ENCODE measurements around the gene IQCK.

Gene IQCK

GRCh38 chr16:19691161-19691711 is 26.8 kb upstream of the IQCK start:
- no peak for DNase-seq (ENCODE audit: low read depth)

GRCh38 chr16:19694989-19695388 is 23.1 kb upstream of the IQCK start:
- H3K4me3 ChIP-seq (replicated peaks; ENCODE audit: low read depth, low read length) = no peak overlapping the region
- TF ChIP-seq, protein P1, sequence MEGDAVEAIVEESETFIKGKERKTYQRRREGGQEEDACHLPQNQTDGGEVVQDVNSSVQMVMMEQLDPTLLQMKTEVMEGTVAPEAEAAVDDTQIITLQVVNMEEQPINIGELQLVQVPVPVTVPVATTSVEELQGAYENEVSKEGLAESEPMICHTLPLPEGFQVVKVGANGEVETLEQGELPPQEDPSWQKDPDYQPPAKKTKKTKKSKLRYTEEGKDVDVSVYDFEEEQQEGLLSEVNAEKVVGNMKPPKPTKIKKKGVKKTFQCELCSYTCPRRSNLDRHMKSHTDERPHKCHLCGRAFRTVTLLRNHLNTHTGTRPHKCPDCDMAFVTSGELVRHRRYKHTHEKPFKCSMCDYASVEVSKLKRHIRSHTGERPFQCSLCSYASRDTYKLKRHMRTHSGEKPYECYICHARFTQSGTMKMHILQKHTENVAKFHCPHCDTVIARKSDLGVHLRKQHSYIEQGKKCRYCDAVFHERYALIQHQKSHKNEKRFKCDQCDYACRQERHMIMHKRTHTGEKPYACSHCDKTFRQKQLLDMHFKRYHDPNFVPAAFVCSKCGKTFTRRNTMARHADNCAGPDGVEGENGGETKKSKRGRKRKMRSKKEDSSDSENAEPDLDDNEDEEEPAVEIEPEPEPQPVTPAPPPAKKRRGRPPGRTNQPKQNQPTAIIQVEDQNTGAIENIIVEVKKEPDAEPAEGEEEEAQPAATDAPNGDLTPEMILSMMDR (IDR thresholded peaks at IDR 0.05; ENCODE audit: low read length, missing control alignments) = no peak
- no peak for DNase-seq (ENCODE audit: low read depth)

More at GRCh38 chr16:19691161-19691711, 26.8 kb upstream of the IQCK start:
- H3K4me3 ChIP-seq (replicated peaks; ENCODE audit: low read depth, low read length) = no peak overlapping the region
- TF ChIP-seq, protein P1 (IDR thresholded peaks at IDR 0.05; ENCODE audit: low read length, missing control alignments) = no peak

GRCh38 chr16:19696328-19696727 is 21.7 kb upstream of the IQCK start:
- peak; percentile 94 for DNase-seq (ENCODE audit: low read depth)
- TF ChIP-seq, protein P1 (IDR thresholded peaks at IDR 0.05; ENCODE audit: low read length, missing control alignments) = no peak
- H3K4me3 ChIP-seq (replicated peaks; ENCODE audit: low read depth, low read length) = no peak overlapping the region

DNA sequence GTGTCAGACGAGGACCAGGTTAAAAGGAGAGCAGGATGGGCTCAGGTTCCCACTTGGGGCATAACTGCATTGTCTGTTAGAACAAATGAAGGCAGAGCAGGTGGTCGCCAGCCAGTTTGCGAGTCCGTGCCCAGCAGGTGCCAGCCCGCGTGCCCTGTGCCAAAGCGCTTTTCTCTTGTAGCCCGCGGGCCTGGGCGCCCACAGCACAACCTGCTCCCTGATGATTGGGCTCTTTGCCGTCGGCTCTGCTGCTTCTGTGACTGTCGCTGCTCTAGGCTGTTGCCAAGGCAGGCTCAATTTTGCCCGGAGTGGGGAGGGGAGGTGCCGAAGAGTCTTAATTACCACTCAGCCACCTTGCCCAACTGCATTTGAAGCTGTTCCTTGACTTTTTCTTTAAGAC is 21.1 kb upstream of the IQCK start:
- no peak for DNase-seq (ENCODE audit: low read depth)
- H3K4me3 ChIP-seq (replicated peaks; ENCODE audit: low read depth, low read length) = no peak overlapping the region
- TF ChIP-seq, protein P1 (IDR thresholded peaks at IDR 0.05; ENCODE audit: low read length, missing control alignments) = no peak

- DNase-seq (ENCODE audit: low read depth) = no peak
- no peak overlapping the region for H3K4me3 ChIP-seq (replicated peaks; ENCODE audit: low read depth, low read length)
- TF ChIP-seq, protein P1 (IDR thresholded peaks at IDR 0.05; ENCODE audit: low read length, missing control alignments) = no peak
Measured at GRCh38 chr16:19697756-19698318, 20.2 kb upstream of the IQCK start.

GRCh38 chr16:19698480-19699465 is 19.3 kb upstream of the IQCK start:
- TF ChIP-seq, protein P1 (IDR thresholded peaks at IDR 0.05; ENCODE audit: low read length, missing control alignments) = no peak
- H3K4me3 ChIP-seq (replicated peaks; ENCODE audit: low read depth, low read length) = no peak overlapping the region
- DNase-seq (ENCODE audit: low read depth) = peak; percentile 41

Data from fibroblast of pulmonary artery (primary cell).